GM18861 (cell line): ENCODE data around the gene TCEA3.

Experiments used
- ATAC-seq: cut with Tn5 transposase; IDR thresholded peaks from one replicate; pipeline ENCODE4 v1.9.1; 2021; ENCODE audit not compliant: unreplicated experiment

The TCEA3 gene

DNA sequence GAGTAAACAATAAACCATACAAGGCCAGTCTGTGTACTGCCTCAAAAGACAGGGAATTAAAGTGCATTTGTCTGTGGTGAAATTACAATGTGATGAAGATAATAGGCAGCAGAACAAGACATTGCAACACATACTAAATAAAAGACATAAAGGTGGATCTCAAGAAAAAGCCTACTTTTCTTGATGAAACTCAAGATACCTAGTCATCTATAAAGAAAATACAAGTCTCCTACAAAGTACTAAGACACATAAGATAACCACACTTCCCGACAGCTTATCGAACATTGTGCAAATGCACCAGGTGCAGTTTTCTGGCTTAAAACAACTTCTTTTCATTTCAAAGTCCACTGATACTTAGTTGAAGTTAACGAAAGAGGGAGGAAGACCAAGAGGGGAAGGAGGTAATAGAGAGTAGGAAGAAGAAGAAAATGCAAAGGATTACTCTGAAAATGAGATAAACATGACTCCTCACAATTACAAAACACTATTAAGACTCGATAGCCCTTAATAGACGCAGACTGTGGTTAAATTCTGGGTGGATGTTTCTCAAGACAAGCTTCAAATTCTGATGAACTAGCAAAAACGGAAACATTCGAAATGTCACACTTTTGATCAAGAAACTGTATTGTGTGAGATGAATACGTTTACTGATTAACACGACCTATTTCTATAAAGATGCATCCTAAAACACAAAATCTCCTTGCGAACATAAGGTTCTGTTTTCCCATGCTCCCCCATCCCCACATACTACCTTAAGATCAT, 82.4 kb downstream of the TCEA3 start:
- no peak for ATAC-seq

DNA sequence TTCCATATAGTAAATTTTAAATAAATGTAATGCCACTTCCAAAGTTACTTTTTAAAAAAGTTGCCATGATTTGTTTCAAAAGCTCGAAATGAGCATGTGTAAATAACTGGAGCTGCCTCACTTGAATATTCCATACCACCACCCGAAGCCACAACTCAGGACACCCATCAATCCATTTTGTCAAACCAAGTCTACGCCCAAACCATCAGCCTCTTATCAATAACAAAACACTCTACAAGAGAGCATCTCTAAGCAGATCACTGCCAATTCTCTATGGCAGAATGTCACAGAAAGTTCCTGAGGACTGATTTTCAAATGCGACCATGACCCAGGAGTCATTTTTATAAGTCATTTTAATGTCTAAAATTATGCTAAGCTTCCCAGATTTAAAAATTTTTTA, 84.9 kb downstream of the TCEA3 start:
- no peak for ATAC-seq

DNA sequence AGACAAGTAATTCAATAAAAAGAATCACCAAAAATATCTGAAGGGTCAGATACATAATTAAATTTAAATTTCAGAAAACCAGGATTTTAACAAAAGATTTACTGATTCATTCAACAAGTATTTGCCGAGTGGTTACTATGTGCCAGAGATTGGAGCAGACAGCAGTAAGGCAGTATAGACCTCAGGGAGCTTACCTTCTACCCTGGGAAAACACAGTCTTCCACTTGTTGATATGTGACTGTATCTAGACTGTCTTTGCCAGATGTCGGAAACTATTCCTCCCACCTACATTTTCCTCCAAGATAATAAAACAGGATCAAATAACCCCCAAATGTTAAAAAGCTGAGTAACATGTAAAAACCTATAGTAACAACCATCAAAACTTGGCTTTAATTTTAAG, 86.7 kb downstream of the TCEA3 start:
- no peak for ATAC-seq

DNA sequence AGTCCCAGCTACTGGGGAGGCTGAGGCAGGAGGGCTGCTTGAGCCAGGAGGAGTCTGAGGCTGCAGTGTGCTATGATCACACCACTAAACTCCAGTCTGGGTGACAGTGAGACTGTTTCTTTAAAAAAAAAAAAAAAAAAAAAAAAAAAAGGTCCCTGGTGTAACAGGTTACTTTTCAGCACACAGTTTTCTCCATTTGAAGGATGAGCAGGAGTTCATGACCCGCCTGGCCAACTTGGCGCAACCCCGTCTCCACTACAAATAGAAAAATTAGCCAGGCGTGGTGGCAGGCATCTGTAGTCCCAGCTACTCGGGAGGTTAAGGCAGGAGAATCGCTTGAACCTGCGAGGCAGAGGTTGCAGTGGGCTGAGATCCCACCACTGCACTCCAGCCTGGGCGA, 92.8 kb downstream of the TCEA3 start:
- ATAC-seq, result no peak
